GM13977 (cell line): ENCODE measurements around the gene CEP55.

Experiments
- DNase-seq: peaks from one replicate; pipeline ENCODE4 v3.0.0; 2012; ENCODE audit warnings: low spot score
- in situ Hi-C: fragments of 300-500 bp; cut with MboI; formaldehyde crosslinking; loops from one replicate; pipeline ENCODE4 v1.12.0; 2022; ENCODE audit warnings: low sequenced_read_pairs, low pct_unique_long_range_greater_than_20kb, mixed read lengths, inconsistent platforms; ENCODE audit not compliant: unreplicated experiment
- TF ChIP-seq, protein P1 (sequence below): IDR thresholded peaks from 2 replicates; pipeline ENCODE4 v1.5.1; 2012; ENCODE audit warnings: mild to moderate bottlenecking, control low read depth; ENCODE audit not compliant: insufficient read depth; ENCODE audit errors: extremely low read depth, missing control alignments

Gene CEP55

DNA sequence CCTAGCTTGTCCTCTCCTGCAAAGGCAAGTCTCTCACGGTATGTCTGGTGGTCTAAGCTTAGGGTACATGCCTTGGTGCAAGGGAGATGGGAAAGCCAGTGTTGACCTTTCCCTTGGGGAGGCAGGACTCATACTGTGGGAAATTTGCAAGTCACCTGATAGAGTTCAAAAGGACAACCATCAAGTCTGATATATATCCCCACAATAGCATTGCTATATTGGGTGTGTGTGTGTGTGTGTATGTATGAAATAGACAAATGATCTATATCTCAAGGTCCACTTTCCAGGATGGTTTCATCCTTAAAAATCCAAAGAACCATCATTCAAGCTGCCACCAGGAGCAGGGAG is 57.9 kb downstream of the CEP55 start:
- in situ Hi-C loops = loop anchor here (25.0 kb wide), 1 partner anchor 258 kb away; no protein-coding TSS in a partner anchor

DNA sequence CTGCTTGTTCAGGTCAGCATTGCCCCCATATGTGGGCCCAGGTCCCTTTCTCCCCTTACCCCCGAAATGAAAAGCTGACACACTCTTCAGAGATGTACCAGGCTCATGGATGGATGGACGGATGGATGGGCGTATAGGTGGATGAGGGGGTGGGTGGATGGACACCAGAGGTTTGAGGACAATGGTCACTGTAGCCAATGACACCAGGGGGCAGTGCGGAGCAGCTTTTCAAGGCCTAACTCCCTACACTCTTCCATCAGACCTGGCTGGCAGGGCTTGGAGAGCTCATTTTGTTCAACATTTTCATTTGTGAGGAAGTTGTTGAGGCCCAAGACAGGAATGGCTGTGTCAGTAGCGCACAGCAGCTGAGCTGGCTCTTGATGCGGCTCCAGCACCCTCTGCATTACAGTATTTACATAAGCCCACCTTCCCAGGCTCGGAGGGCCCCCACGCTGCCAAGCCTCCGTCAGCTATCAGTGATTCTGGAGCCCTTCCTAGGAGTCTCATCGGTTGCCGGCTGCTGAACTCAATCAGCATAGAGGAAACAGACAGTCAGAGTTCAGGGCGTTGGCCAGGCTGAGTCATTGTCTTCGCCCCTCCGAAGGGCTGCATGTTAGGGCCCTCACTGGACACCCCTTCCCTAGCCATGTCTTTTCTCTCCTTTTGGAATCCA is 58.5 kb downstream of the CEP55 start:
- DNase-seq = peak; percentile 72
- in situ Hi-C loops = loop anchor here (25.0 kb wide), 1 partner anchor 257 kb away; no protein-coding TSS in a partner anchor
- TF ChIP-seq, protein P1, sequence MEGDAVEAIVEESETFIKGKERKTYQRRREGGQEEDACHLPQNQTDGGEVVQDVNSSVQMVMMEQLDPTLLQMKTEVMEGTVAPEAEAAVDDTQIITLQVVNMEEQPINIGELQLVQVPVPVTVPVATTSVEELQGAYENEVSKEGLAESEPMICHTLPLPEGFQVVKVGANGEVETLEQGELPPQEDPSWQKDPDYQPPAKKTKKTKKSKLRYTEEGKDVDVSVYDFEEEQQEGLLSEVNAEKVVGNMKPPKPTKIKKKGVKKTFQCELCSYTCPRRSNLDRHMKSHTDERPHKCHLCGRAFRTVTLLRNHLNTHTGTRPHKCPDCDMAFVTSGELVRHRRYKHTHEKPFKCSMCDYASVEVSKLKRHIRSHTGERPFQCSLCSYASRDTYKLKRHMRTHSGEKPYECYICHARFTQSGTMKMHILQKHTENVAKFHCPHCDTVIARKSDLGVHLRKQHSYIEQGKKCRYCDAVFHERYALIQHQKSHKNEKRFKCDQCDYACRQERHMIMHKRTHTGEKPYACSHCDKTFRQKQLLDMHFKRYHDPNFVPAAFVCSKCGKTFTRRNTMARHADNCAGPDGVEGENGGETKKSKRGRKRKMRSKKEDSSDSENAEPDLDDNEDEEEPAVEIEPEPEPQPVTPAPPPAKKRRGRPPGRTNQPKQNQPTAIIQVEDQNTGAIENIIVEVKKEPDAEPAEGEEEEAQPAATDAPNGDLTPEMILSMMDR = peak; percentile 77

More for the DNA sequence above, 57.9 kb downstream of the CEP55 start:
- DNase-seq = no peak
- TF ChIP-seq, protein P1 = peak; percentile 1

DNA sequence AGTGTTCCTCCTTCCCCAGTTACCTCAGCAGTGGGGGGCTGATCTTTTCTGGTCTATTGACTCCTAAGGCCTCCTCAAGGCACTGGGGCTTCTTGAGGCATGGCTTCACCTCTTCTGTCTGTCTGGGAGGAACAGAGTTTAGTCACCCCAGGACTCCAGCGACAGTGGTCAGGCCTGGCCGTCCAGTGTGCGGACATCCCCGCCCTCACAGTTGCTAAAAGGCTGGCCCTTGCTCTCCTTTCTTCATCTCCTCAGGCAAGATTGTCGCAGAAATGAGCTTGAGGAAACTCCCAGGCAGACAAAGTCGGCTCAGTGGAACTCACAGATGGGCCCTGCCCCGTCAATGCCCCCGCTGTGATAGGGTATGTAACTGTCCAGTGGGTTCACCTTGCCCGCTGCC is 63.1 kb downstream of the CEP55 start:
- TF ChIP-seq, protein P1 = no peak
- in situ Hi-C loops = loop anchor here (25.0 kb wide), 1 partner anchor 253 kb away; no protein-coding TSS in a partner anchor
- no peak for DNase-seq

DNA sequence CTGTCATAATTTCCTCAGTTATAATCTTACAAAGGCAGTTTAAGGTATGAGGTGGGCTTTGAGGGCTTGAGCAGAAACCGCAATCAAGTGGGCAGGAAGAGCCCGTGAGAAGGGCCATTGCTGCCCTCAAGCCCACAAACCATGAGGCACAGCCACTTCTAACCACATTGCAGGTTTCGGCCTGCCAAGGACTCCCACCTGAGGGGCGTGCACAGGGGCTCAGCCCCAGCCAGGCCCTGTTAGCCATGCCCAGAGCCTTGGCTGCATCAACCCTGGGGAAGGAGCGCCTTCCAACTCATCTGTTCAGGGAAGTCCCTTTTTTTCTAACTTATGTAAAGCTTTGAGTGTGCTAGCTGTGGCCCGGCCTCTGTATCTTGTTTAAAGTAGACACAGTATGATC is 64.1 kb downstream of the CEP55 start:
- in situ Hi-C loops = loop anchor here (25.0 kb wide), 1 partner anchor 252 kb away; no protein-coding TSS in a partner anchor
- TF ChIP-seq, protein P1 = no peak
- no peak for DNase-seq

DNA sequence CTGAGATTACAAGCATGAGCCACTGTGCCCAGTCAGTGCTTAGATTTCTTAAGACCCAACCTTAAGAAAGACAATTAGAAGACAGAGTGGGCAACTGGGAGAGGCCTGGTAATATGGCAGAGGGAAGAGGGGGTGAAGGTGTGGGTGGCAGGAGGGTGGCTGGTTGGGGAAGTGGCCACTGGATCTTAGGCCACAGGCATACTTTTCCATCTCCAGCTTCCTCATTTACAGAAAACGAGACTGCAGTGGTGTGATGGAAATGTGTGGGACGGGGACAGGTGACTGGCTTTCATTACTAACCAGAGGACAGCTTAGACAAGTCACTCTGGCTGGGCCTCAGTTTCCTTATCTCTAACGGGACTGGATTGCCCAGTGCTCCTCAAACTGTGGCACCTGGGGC is 69.0 kb downstream of the CEP55 start:
- no peak for DNase-seq
- TF ChIP-seq, protein P1 = no peak
- in situ Hi-C loops = loop anchor here (25.0 kb wide), 1 partner anchor 247 kb away; no protein-coding TSS in a partner anchor

DNA sequence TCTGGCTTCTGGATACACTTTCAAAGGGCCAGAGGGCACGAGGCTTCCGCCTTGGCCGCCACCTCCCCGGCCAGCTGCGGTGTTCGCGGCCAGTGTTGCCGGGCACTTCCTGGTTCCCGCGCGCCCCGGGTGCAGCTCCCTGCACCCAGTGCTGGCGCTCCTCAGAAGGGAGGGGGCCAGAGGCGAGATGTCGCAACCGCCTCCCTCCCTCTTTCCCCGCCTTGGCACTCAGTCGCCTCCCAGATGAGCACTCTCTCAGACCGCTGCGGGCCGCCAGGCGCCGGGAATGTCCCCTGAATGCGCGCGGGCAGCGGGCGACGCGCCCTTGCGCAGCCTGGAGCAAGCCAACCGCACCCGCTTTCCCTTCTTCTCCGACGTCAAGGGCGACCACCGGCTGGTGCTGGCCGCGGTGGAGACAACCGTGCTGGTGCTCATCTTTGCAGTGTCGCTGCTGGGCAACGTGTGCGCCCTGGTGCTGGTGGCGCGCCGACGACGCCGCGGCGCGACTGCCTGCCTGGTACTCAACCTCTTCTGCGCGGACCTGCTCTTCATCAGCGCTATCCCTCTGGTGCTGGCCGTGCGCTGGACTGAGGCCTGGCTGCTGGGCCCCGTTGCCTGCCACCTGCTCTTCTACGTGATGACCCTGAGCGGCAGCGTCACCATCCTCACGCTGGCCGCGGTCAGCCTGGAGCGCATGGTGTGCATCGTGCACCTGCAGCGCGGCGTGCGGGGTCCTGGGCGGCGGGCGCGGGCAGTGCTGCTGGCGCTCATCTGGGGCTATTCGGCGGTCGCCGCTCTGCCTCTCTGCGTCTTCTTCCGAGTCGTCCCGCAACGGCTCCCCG is 70.2 kb downstream of the CEP55 start, which contains the start of gene FFAR4:
FFAR4 (plus strand) TSS at position 231 of the 842 bp plus-strand sequence; CDS start at position 287, 56 bp downstream.
- in situ Hi-C loops = loop anchor here (25.0 kb wide), 1 partner anchor 246 kb away; no protein-coding TSS in a partner anchor
- DNase-seq = no peak

More for the DNA sequence above, 70.2 kb downstream of the CEP55 start, which contains the start of gene FFAR4:
- TF ChIP-seq, protein P1 = no peak
